ENCODE results near the gene CD93.

GRCh38 chr20:23091721-23092383 lies 5.7 kb upstream of the CD93 start:
- TF ChIP-seq, protein P1, sequence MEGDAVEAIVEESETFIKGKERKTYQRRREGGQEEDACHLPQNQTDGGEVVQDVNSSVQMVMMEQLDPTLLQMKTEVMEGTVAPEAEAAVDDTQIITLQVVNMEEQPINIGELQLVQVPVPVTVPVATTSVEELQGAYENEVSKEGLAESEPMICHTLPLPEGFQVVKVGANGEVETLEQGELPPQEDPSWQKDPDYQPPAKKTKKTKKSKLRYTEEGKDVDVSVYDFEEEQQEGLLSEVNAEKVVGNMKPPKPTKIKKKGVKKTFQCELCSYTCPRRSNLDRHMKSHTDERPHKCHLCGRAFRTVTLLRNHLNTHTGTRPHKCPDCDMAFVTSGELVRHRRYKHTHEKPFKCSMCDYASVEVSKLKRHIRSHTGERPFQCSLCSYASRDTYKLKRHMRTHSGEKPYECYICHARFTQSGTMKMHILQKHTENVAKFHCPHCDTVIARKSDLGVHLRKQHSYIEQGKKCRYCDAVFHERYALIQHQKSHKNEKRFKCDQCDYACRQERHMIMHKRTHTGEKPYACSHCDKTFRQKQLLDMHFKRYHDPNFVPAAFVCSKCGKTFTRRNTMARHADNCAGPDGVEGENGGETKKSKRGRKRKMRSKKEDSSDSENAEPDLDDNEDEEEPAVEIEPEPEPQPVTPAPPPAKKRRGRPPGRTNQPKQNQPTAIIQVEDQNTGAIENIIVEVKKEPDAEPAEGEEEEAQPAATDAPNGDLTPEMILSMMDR (conservative IDR thresholded peaks at IDR 0.05 in 1 of 2, IDR thresholded peaks at IDR 0.05 in 1 of 2; ENCODE audit: low read depth in 1 of 2, low read length in 2 of 2): no peak
- TF ChIP-seq EZH2 (IDR thresholded peaks at IDR 0.05; ENCODE audit: low read length, missing control alignments): no peak
